WTC11 (cell line): ENCODE results near the gene TTN.

Experiments
- CTCF ChIP-seq: fragments of 200-600 bp; IDR thresholded peaks from 2 replicates; pipeline ENCODE4 v1.8.0; 2022; ENCODE audit warnings: antibody characterized with exemption
- GABPB1 ChIP-seq: sonication (generic); formaldehyde crosslinking; IDR thresholded peaks from 2 replicates; pipeline ENCODE4 v1.8.1; 2023; ENCODE audit warnings: mild to moderate bottlenecking, missing genetic modification reagents
- JUN ChIP-seq: sonication (generic); formaldehyde crosslinking; IDR thresholded peaks from 2 replicates; pipeline ENCODE4 v1.8.0; 2023; ENCODE audit warnings: mild to moderate bottlenecking, missing genetic modification reagents
- NR2C2 ChIP-seq: sonication (generic); formaldehyde crosslinking; IDR thresholded peaks from 2 replicates; pipeline ENCODE4 v1.8.0; 2022; ENCODE audit warnings: mild to moderate bottlenecking, missing genetic modification reagents
- TF ChIP-seq, protein P1 (sequence below): sonication (generic); formaldehyde crosslinking; IDR thresholded peaks from 2 replicates; pipeline ENCODE4 v1.8.1; 2023; ENCODE audit warnings: mild to moderate bottlenecking, missing genetic modification reagents

DNA sequence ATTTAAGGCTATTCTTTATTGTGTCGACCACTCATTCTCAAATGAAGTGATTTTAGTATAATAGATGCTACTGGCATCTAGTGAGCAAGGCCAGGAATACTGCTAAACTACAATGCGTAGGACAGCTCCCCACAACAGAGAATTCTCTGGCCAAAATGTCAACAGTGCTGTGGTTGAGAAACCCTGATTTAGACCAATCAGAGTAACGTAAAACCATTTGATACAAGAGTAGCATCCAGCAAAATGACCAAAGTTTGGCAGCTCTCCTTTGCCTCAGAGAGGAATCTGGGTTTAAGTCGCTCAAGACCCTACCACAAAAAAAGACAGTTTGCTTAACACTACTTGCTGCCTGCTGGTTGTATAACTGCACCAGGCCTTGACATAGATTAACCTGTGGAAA, 37.0 kb upstream of the TTN start:
- TF ChIP-seq CTCF (no peak), JUN (no peak), GABPB1 (CRISPR knock-in tag) (no peak), NR2C2 (CRISPR knock-in tag) (no peak)
- TF ChIP-seq, protein P1, sequence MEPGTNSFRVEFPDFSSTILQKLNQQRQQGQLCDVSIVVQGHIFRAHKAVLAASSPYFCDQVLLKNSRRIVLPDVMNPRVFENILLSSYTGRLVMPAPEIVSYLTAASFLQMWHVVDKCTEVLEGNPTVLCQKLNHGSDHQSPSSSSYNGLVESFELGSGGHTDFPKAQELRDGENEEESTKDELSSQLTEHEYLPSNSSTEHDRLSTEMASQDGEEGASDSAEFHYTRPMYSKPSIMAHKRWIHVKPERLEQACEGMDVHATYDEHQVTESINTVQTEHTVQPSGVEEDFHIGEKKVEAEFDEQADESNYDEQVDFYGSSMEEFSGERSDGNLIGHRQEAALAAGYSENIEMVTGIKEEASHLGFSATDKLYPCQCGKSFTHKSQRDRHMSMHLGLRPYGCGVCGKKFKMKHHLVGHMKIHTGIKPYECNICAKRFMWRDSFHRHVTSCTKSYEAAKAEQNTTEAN (CRISPR knock-in tag), result no peak
